SK-N-MC (cell line): ENCODE measurements around the gene GNAT1.

ENCODE experiments used
- DNase-seq: peaks from one replicate; pipeline ENCODE4 v3.0.0-alpha.2; 2011; ENCODE audit warnings: low read depth, low spot score
- H3K27ac ChIP-seq: fragments of 200-600 bp; sonication (generic); 2 replicates; pipeline ENCODE4 v1.5.1; 2016; ENCODE audit warnings: mixed run types
- H3K36me3 ChIP-seq: fragments of 200-600 bp; sonication (generic); 2 replicates; pipeline ENCODE4 v1.6.1; 2017; ENCODE audit warnings: antibody characterized with exemption, low read length, mixed read lengths; ENCODE audit not compliant: insufficient read depth
- H3K4me3 ChIP-seq: fragments of 200-600 bp; sonication (generic); 2 replicates; pipeline ENCODE4 v1.5.1; 2016
- H3K9ac ChIP-seq: fragments of 200-600 bp; sonication (generic); 2 replicates; pipeline ENCODE4 v1.8.0; 2017; ENCODE audit warnings: mixed run types, mixed read lengths; ENCODE audit not compliant: insufficient read length
- H3K9me3 ChIP-seq: fragments of 200-600 bp; sonication (generic); 2 replicates; pipeline ENCODE4 v1.6.1; 2017; ENCODE audit warnings: low read depth, mild to moderate bottlenecking, antibody characterized with exemption, low read length, moderate library complexity, mixed read lengths
- EZH2 ChIP-seq: fragments of 200-600 bp; sonication (generic); IDR thresholded peaks from one replicate; pipeline ENCODE4 v1.6.1; 2017; ENCODE audit warnings: antibody characterized with exemption
- FOXP2 ChIP-seq: optimal IDR thresholded peaks from 2 replicates; pipeline ENCODE3; 2011; ENCODE audit warnings: mild to moderate bottlenecking, moderate library complexity; ENCODE audit not compliant: insufficient read depth; ENCODE audit errors: extremely low read length, control extremely low read depth
- POLR2AphosphoS5 ChIP-seq: IDR thresholded peaks from 2 replicates; pipeline ENCODE4 v1.6.1; 2012; ENCODE audit warnings: mild to moderate bottlenecking, low read depth, low read length, borderline replicate concordance

GNAT1 gene

GRCh38 chr3:50237133-50237651 lies 45.8 kb downstream of the GNAT1 start:
- no peaks in the 10 kb centered on the region for H3K36me3 ChIP-seq
- H3K4me3 ChIP-seq = peak overlapping the region; percentile 82
- no peak for DNase-seq
- H3K9ac ChIP-seq = peak overlapping the region; percentile 58
- no peaks in the 10 kb centered on the region for H3K9me3 ChIP-seq
- H3K27ac ChIP-seq = no peak overlapping the region
- TF ChIP-seq FOXP2 (no peak), EZH2 (no peak), POLR2AphosphoS5 (no peak)

- no peak for TF ChIP-seq EZH2
- Histone ChIP-seq H3K9me3 (no peaks in the 10 kb centered on the region), H3K9ac (peak overlapping the region; percentile 69), H3K4me3 (peak overlapping the region; percentile 82), H3K36me3 (no peaks in the 10 kb centered on the region), H3K27ac (no peak overlapping the region)
- DNase-seq = no peak
Measured at GRCh38 chr3:50237754-50238548, 46.5 kb downstream of the GNAT1 start.

- H3K27ac ChIP-seq = no peak overlapping the region
Measured at GRCh38 chr3:50238549-50239026, 47.2 kb downstream of the GNAT1 start.

DNA sequence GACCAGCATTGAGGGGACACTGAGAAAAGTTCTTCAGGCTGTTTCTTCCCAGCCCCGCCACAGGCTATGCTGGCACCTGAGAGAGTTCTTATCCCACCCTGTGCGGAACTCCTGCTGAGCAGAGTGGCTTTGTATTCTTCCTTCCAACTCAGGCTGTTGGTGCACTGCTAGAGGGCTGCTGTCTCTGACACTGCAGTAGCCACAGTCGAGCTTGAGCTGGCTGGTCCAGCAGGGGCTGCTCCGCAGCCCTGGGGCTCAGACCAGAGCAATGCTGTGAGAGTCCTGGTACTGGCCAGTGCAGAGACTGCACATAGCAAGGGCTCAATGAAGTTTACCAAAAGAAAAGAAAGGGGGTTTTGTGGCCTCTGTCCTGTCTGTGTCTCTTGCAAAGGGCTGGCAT lies 48.2 kb downstream of the GNAT1 start:
- Histone ChIP-seq H3K4me3 (no peak overlapping the region), H3K27ac (peak overlapping the region; percentile 21; the same call in 1 of the 2 replicates)
- TF ChIP-seq FOXP2 (no peak), POLR2AphosphoS5 (no peak)

More at GRCh38 chr3:50238549-50239026, 47.2 kb downstream of the GNAT1 start:
- no peaks in the 10 kb centered on the region for H3K9me3 ChIP-seq
- H3K9ac ChIP-seq = no peak overlapping the region
- DNase-seq = no peak
- no peaks in the 10 kb centered on the region for H3K36me3 ChIP-seq
- peak overlapping the region; percentile 82 for H3K4me3 ChIP-seq
- no peak for TF ChIP-seq POLR2AphosphoS5
- no peak for TF ChIP-seq EZH2
- TF ChIP-seq FOXP2 = no peak

DNA sequence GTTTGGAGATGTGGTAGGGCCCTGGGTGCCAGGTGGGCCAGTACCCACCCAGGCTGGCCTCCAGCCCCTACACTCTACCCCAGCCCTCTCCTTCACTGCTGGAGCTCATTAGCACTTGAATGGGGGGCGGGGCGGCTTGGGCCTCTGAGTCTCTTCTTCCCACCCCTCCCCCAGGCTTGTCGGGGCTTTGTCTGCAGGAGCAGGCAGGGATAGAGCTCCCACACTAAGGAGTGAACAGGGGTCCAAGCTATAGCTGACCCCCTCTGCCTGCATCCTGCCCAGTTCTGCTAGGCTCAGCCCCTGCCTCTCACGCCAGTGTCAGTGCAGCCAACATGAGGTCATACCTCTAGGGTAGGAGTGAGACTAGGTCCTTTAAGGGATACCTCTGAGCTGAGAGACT lies 49.8 kb downstream of the GNAT1 start:
- Histone ChIP-seq H3K36me3 (no peaks in the 10 kb centered on the region), H3K27ac (peak overlapping the region; percentile 50; the same call in 1 of the 2 replicates)
- DNase-seq = no peak

More for the DNA sequence above, 48.2 kb downstream of the GNAT1 start:
- H3K9me3 ChIP-seq = no peaks in the 10 kb centered on the region
- H3K9ac ChIP-seq = no peak overlapping the region
- no peak for DNase-seq
- no peaks in the 10 kb centered on the region for H3K36me3 ChIP-seq

DNA sequence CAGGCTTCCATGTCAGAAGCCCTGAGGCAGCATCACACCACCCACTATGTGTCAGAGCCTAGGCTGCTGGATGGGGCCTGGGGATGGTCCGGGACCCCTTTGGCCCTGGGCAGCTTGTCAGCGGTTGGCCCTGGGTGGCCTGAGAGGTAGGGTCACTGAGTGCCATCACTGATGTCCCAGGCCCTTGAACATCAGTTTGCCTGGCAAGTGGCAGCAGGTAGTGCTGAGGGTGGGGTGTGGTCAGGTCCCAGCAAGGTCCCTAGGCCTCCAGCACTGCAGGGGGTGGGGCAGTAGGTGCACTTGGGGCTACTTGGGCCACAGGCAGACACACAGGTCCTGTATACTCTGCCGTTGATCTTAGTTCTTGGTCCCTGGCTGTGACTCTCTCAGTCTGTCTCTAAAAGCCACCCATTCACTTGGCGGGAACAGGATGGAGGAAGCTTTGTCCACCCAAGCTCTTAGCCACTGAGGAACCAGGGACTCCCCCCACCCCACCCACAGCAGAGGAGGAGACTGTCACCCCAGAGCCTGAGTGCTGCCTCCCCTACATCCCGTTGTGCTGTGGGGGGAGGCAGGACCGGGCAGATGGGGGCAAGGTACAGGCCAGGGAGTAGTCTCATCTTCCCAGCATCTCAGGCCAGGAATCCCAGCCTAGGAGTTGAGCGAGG lies 50.4 kb downstream of the GNAT1 start:
- Histone ChIP-seq H3K9me3 (no peaks in the 10 kb centered on the region), H3K9ac (no peak overlapping the region), H3K4me3 (no peak overlapping the region), H3K27ac (no peak overlapping the region), H3K36me3 (no peaks in the 10 kb centered on the region)
- no peak for DNase-seq
- no peak for TF ChIP-seq FOXP2
- TF ChIP-seq POLR2AphosphoS5 = no peak
- TF ChIP-seq EZH2 = no peak

More for the DNA sequence above, 49.8 kb downstream of the GNAT1 start:
- Histone ChIP-seq H3K4me3 (no peak overlapping the region), H3K9ac (no peak overlapping the region), H3K9me3 (no peaks in the 10 kb centered on the region)
- no peak for TF ChIP-seq FOXP2
- no peak; the same call in 1 of the 2 replicates for TF ChIP-seq POLR2AphosphoS5
- TF ChIP-seq EZH2 = no peak

DNA sequence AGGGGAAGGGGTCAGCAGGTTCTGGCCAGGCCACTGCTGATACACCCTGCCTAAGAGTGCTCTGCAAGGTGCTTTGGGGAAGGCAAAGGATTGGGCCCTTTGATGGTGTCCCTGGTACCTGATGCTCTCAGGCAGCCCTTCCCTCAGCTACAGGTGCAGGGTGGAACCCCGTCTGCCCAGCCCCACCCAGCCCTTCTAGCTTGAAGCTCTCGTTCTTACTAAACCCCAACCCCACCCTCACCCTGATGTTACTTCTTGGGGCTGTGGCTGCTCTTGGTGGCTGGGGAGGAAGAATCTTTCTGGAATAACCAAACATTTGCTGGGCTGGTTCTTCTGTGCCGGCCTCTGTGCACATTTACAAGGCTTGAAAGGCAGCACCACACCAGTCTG lies 51.0 kb downstream of the GNAT1 start:
- H3K27ac ChIP-seq = no peak overlapping the region
- no peak overlapping the region for H3K9ac ChIP-seq
- H3K9me3 ChIP-seq = no peaks in the 10 kb centered on the region
- no peaks in the 10 kb centered on the region for H3K36me3 ChIP-seq
- no peak for DNase-seq
- no peak overlapping the region for H3K4me3 ChIP-seq
- TF ChIP-seq POLR2AphosphoS5 = no peak
- TF ChIP-seq EZH2 = no peak
- no peak for TF ChIP-seq FOXP2

DNA sequence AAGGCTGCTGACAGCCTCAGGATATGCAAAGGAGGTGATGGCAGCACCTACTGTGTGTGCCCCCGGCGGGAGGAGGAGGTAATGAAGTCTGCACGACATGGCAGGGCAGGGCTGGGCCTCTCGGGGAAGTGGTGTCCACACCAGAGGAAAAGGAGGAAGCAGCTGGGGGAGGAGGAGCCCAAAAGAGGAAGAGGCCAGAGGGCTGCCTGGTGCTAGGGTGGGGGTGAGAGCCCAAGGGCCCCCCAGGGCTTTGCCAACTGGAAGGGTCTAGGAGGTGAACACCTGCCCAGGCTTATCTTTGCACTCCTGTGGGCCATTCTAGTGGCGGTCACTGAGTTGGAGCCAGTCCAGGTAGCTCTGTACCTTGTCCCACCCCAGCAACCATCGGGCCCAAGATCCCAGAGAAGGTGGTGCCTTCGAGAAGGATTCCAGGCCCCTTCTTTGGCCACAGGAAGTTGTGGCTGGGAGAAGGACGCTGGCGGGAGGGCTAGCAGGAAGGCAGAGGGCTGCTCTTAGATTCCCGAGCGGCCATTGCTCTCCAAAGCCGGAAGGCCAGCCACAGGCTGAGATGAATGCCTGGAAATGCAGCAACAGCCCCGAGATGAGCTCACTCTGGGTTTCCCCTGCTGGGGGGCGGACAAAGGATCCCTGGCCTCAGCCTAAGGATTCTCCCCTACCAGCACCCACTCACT lies 51.6 kb downstream of the GNAT1 start:
- no peak for DNase-seq
- Histone ChIP-seq H3K27ac (no peak overlapping the region), H3K36me3 (no peaks in the 10 kb centered on the region), H3K9me3 (no peaks in the 10 kb centered on the region), H3K4me3 (no peak overlapping the region), H3K9ac (no peak overlapping the region)
- TF ChIP-seq FOXP2 (no peak), EZH2 (no peak), POLR2AphosphoS5 (no peak)
